Mucosa of stomach (tissue), 1 donor: Measurements from ENCODE around the gene RTL5.

Experiments used
- H3K27me3 ChIP-seq: one replicate; pipeline ENCODE4 v1.7.0; 2013; ENCODE audit warnings: mild to moderate bottlenecking, low read length; ENCODE audit not compliant: control insufficient read depth, insufficient read depth
- H3K36me3 ChIP-seq: one replicate; pipeline ENCODE4 v1.7.0; 2013; ENCODE audit warnings: low read length; ENCODE audit not compliant: control insufficient read depth, insufficient read depth
- H3K4me1 ChIP-seq: one replicate; pipeline ENCODE4 v1.7.0; 2013; ENCODE audit warnings: mild to moderate bottlenecking, low read length; ENCODE audit not compliant: control insufficient read depth, insufficient read depth
- H3K4me3 ChIP-seq: one replicate; pipeline ENCODE4 v1.7.0; 2013; ENCODE audit warnings: low read length
- H3K9ac ChIP-seq: one replicate; pipeline ENCODE4 v1.7.0; 2013; ENCODE audit warnings: mild to moderate bottlenecking, low read length, moderate library complexity
- H3K9me3 ChIP-seq: one replicate; pipeline ENCODE4 v1.7.0; 2013; ENCODE audit warnings: mild to moderate bottlenecking, low read length, moderate library complexity; ENCODE audit not compliant: control insufficient read depth
- donor health status: Pancreatic carcinoma.

Gene RTL5

DNA sequence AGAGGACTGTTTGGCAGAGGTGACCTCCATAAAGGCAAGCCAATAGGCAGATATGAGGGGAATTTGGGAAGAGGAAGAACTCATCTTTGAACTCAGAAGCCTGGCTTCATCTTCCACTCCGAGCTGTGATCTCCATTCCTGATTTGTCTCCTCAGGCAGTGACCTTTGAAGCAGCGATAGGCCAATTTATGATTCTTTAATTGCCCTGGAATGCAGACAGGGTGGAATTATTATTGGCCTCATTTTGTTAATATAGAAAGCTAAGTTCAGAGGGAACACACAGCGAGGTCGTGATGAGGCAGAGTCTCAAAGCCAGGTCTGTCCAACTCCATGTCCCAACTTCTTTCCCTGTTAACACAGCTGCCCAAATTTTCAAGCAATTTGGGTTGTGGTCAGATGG lies 16.9 kb downstream of the RTL5 start:
- H3K9ac ChIP-seq = no peak overlapping the region
- no peaks in the 10 kb centered on the region for H3K9me3 ChIP-seq
- H3K27me3 ChIP-seq = no peaks in the 10 kb centered on the region
- H3K4me3 ChIP-seq = no peak overlapping the region
- H3K4me1 ChIP-seq = no peaks in the 10 kb centered on the region
- no peaks in the 10 kb centered on the region for H3K36me3 ChIP-seq

DNA sequence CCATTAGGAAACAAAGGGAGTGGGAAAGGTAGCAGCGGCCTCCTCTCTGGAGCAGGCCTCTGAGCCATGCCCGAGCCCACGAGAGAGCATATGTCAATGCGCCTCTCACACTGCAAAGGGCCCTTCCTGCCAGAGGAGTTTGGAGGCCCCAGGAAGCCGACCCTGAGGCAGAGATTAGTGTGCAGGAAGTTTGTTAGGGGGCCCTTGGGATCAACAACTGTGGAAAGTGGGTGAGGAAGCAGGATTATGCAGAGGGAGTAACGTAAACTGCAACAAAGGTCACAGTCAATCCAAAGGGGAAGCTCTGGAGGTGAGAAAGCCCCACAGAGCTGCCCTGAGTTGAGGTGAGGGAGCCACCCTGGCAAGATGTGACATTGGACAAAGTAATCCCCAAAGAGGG lies 17.4 kb downstream of the RTL5 start:
- H3K36me3 ChIP-seq = no peaks in the 10 kb centered on the region
- H3K27me3 ChIP-seq = no peaks in the 10 kb centered on the region

DNA sequence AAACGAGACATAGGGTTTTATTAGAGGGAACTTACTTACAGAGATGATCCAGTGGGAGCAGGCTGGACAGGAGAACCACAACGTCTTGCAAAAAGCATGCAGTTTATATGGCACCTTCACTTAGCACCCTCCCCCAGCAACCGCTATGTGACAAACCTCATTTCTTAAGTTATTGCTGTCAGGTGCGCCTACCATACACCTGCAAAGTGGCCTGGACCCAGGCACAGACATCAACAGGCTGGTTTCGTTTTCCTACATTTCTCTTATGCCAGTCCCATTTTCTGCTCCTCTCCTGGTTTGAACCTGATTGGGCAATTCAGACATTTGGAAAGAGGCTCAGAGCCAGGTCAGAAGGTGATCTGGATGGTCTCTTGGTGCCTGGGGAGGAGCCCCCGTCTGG lies 18.3 kb downstream of the RTL5 start:
- Histone ChIP-seq H3K9me3 (no peaks in the 10 kb centered on the region), H3K4me1 (no peaks in the 10 kb centered on the region), H3K4me3 (no peak overlapping the region), H3K36me3 (no peaks in the 10 kb centered on the region), H3K27me3 (no peaks in the 10 kb centered on the region), H3K9ac (no peak overlapping the region)

More for the DNA sequence above, 17.4 kb downstream of the RTL5 start:
- H3K4me1 ChIP-seq = no peaks in the 10 kb centered on the region
- no peak overlapping the region for H3K4me3 ChIP-seq
- no peak overlapping the region for H3K9ac ChIP-seq
- H3K9me3 ChIP-seq = no peaks in the 10 kb centered on the region

DNA sequence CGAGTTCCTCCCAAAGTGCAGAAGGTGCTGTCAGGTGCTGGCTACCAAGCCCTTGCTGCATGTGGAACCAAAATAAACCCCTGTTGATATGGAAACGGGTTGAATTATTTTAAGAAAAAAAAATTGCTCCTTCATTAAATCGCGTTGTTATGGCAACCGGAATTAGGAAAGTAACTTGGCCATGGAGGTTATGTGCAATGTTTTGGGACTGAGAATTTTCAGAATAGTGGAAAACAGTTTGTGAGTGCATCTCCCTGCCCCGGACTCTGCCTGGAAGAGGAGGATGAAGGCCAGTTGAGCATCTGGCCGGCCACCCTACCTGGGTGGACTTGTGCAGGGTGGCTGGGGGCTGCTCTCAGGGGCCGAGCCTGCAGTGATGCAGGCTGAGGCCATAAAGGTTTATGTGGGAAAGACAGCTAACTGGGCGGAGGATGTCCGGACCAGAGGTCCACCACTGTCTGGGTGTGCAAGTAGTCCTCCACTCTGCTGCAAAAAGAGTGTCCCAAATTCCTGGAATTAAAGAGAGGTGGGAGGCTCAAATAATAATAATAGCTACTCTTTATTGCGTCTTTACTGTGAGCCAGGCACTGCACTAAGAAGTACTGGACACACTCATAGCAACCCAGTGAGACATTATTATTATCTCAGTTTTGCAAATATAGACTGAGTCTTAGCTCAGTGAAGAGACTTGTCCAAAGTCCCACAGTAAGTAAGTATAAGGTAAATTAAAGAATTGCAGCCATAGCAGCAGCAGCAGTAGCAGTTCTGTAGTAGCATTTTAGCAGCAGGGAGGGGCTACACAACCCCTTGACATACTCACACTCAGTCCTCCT lies 20.6 kb downstream of the RTL5 start:
- no peak overlapping the region for H3K4me3 ChIP-seq
- no peaks in the 10 kb centered on the region for H3K27me3 ChIP-seq
- no peaks in the 10 kb centered on the region for H3K9me3 ChIP-seq
- no peak overlapping the region for H3K9ac ChIP-seq
- H3K4me1 ChIP-seq = no peaks in the 10 kb centered on the region
- no peaks in the 10 kb centered on the region for H3K36me3 ChIP-seq

DNA sequence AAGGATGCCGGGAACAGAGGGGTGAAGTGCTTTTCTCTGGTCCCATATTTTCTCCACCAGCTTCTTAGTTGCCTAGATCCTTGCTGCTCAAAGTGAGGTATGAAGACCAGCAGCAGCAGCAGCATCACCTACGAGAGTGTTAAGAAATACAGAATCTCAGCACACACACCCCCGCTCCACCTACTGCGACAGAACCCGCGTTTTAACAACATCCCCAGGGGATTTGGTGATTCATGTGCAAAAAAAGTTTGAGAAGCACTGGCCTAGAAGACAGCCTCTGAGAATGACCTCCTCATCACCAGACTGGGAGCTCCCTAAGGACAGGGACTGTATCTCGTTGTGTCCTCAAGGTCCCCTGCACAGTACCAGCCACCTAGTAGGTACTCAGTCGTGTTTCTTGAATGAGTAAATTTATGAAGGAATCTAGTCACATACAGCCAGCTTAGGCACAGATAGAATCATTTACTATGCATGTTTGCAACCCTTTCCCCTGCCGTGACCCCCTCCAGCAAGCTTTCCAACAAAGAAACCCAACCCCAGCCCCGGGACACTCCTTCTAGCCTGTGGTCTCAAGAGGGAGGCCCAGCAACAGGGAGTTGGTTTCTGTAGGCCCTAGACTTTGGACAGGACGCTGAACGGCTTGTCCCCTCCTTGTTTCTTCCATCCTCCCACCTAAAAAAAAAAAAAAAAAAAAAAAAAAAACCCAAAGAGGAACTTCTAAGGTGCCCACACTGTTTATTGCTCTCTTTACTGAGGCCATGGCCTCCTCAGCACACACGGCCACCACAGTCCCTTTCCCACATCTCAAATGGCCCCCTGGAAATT lies 21.5 kb downstream of the RTL5 start:
- H3K27me3 ChIP-seq = no peaks in the 10 kb centered on the region
- no peaks in the 10 kb centered on the region for H3K36me3 ChIP-seq
- no peak overlapping the region for H3K4me3 ChIP-seq
- no peaks in the 10 kb centered on the region for H3K4me1 ChIP-seq
- H3K9me3 ChIP-seq = no peaks in the 10 kb centered on the region
- no peak overlapping the region for H3K9ac ChIP-seq

GRCh38 chrX:72108666-72109065 lies 23.0 kb downstream of the RTL5 start:
- Histone ChIP-seq H3K4me1 (no peaks in the 10 kb centered on the region), H3K9ac (no peak overlapping the region), H3K4me3 (no peak overlapping the region), H3K9me3 (no peaks in the 10 kb centered on the region), H3K27me3 (no peaks in the 10 kb centered on the region), H3K36me3 (no peaks in the 10 kb centered on the region)

- H3K36me3 ChIP-seq = no peaks in the 10 kb centered on the region
- H3K9ac ChIP-seq = no peak overlapping the region
- no peaks in the 10 kb centered on the region for H3K27me3 ChIP-seq
- no peaks in the 10 kb centered on the region for H3K4me1 ChIP-seq
- H3K9me3 ChIP-seq = no peaks in the 10 kb centered on the region
- no peak overlapping the region for H3K4me3 ChIP-seq
These were observed 23.7 kb downstream of the RTL5 start for GRCh38 chrX:72107841-72108595.

DNA sequence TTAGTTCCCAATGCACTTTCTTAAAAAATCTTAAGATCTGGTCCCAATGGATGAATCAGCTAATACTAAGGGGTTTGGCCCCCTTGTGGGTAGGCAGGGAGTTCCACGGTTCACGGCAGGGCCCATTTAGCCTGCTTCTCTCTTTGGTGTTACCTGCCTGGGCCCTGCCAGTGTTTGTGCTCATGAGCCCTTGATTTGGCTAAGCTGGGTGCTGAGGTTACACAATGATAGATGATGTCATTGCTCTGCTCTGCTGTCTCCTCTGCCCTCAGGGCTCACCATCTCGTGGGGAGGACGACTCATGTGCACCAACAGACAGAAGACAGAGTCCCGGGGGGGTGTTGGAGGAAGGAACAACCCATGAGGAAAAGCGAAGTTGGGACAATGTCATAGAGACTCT lies 24.4 kb downstream of the RTL5 start:
- H3K4me3 ChIP-seq = no peak overlapping the region
- no peaks in the 10 kb centered on the region for H3K27me3 ChIP-seq
- H3K9me3 ChIP-seq = no peaks in the 10 kb centered on the region
- H3K9ac ChIP-seq = no peak overlapping the region
- no peaks in the 10 kb centered on the region for H3K36me3 ChIP-seq
- H3K4me1 ChIP-seq = no peaks in the 10 kb centered on the region

DNA sequence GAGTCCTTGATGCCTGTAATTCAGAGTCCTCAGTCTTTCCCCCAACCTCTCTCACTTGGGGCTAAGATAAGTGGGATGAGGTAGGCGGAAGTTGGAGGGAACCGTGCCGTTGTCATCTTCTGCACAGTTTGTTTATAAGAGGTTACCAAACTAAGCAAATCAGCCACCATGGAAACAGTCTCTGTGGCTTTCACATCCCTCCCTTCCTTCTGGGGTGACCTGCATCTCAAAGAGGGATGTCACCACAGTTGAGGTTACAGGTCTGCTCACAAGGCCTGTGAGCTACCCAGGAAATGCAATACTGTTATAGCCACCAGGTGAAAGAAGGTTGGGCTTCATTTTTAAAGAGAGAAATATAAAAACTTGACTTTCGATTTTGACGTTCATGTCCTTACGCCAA lies 26.3 kb downstream of the RTL5 start:
- Histone ChIP-seq H3K4me3 (no peak overlapping the region), H3K27me3 (no peaks in the 10 kb centered on the region), H3K4me1 (no peaks in the 10 kb centered on the region), H3K9me3 (no peaks in the 10 kb centered on the region), H3K9ac (no peak overlapping the region), H3K36me3 (no peaks in the 10 kb centered on the region)

- H3K4me3 ChIP-seq = no peak overlapping the region
- no peaks in the 10 kb centered on the region for H3K4me1 ChIP-seq
- H3K36me3 ChIP-seq = no peaks in the 10 kb centered on the region
- no peak overlapping the region for H3K9ac ChIP-seq
- no peaks in the 10 kb centered on the region for H3K27me3 ChIP-seq
- H3K9me3 ChIP-seq = no peaks in the 10 kb centered on the region
These were observed 29.0 kb downstream of the RTL5 start for GRCh38 chrX:72102760-72103159.

DNA sequence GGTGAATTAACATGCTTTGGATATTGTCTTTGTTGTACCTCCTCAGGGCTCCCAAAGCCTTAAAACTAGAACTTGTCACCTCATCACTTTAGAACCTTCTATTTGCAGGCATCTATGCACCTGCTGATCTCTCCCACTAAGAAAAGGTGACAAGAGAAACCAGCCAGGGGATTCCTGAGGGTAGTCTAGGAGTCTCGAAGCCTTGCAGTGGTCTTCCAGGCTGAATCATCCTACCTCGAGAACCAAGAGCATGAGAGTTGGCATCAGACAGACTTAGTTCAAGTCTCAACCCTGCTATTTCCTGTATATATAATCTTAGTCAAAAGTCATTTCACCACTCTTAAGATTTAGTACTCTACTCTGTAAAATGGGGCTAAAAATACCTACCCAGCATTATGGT lies 29.6 kb downstream of the RTL5 start:
- no peaks in the 10 kb centered on the region for H3K27me3 ChIP-seq
- H3K4me3 ChIP-seq = no peak overlapping the region
- H3K4me1 ChIP-seq = no peaks in the 10 kb centered on the region

DNA sequence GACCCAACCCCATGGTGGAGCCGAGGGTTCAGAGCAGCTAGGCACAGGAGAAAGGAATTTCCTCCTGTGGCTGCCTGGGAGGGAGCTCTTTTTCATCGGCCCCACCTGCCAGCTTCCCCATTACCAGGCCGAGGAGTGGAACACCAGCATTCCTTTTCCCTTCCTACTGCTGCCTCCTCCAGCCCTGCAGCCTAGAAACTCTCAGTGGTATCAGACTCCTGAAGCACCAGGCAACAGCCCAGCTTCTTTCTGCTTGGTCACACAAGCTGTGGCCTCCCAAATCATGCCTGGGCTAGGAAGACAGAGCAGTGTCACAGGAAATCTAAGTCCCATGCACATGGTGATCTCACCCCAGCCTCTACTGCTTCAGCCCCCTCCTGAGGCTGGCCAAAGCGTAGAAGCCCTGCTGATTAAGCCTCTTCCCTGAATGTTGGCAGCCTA lies 30.1 kb downstream of the RTL5 start:
- no peak overlapping the region for H3K4me3 ChIP-seq
- H3K36me3 ChIP-seq = no peaks in the 10 kb centered on the region
- H3K9me3 ChIP-seq = no peaks in the 10 kb centered on the region
- no peaks in the 10 kb centered on the region for H3K4me1 ChIP-seq
- H3K9ac ChIP-seq = no peak overlapping the region
- no peaks in the 10 kb centered on the region for H3K27me3 ChIP-seq

More for the DNA sequence above, 29.6 kb downstream of the RTL5 start:
- Histone ChIP-seq H3K36me3 (no peaks in the 10 kb centered on the region), H3K9me3 (no peaks in the 10 kb centered on the region), H3K9ac (no peak overlapping the region)
